GM21786 (cell line): ENCODE measurements around the gene DKK3.

ENCODE experiments used
- ATAC-seq: cut with Tn5 transposase; IDR thresholded peaks from one replicate; pipeline ENCODE4 v1.9.1; 2021; ENCODE audit not compliant: unreplicated experiment

DKK3 gene

GRCh38 chr11:12005476-12005875, 3.0 kb downstream of the DKK3 start:
- ATAC-seq: no peak

GRCh38 chr11:12005061-12005460, 3.4 kb downstream of the DKK3 start:
- ATAC-seq: no peak

GRCh38 chr11:12003815-12004214, 4.6 kb downstream of the DKK3 start:
- no peak for ATAC-seq

- no peak for ATAC-seq
Measured at GRCh38 chr11:12003336-12003735, 5.1 kb downstream of the DKK3 start.

GRCh38 chr11:12001186-12001585, 7.2 kb downstream of the DKK3 start:
- no peak for ATAC-seq

- no peak for ATAC-seq
Measured at GRCh38 chr11:11998091-11998781, 10.2 kb downstream of the DKK3 start.

- no peak for ATAC-seq
Measured at GRCh38 chr11:11997049-11997322, 11.4 kb downstream of the DKK3 start.

GRCh38 chr11:11996321-11997048, 11.9 kb downstream of the DKK3 start:
- no peak for ATAC-seq

- no peak for ATAC-seq
Measured at GRCh38 chr11:11995601-11996000, 12.8 kb downstream of the DKK3 start.

- no peak for ATAC-seq
Measured at GRCh38 chr11:11993839-11994238, 14.6 kb downstream of the DKK3 start.

GRCh38 chr11:11992257-11993212, 15.9 kb downstream of the DKK3 start:
- ATAC-seq: no peak

GRCh38 chr11:11989774-11990744, 18.4 kb downstream of the DKK3 start:
- ATAC-seq: no peak

GRCh38 chr11:11988681-11989261, 19.7 kb downstream of the DKK3 start:
- no peak for ATAC-seq

GRCh38 chr11:11988099-11988651, 20.3 kb downstream of the DKK3 start:
- no peak for ATAC-seq

GRCh38 chr11:11987503-11988022, 20.9 kb downstream of the DKK3 start:
- ATAC-seq: no peak

- ATAC-seq: no peak
Measured at GRCh38 chr11:11985954-11986949, 22.2 kb downstream of the DKK3 start.

GRCh38 chr11:11985016-11985715, 23.3 kb downstream of the DKK3 start:
- no peak for ATAC-seq

GRCh38 chr11:11984563-11984962, 23.9 kb downstream of the DKK3 start:
- ATAC-seq: no peak
